Measurements from ENCODE around the gene GMCL1. TPM values are rescaled to one million over a fixed set of nuclear protein-coding genes. Genes with fewer than 3 reads are reported as not detected.

GMCL1 gene, protein sequence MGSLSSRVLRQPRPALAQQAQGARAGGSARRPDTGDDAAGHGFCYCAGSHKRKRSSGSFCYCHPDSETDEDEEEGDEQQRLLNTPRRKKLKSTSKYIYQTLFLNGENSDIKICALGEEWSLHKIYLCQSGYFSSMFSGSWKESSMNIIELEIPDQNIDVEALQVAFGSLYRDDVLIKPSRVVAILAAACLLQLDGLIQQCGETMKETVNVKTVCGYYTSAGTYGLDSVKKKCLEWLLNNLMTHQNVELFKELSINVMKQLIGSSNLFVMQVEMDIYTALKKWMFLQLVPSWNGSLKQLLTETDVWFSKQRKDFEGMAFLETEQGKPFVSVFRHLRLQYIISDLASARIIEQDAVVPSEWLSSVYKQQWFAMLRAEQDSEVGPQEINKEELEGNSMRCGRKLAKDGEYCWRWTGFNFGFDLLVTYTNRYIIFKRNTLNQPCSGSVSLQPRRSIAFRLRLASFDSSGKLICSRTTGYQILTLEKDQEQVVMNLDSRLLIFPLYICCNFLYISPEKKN
- polyA plus RNA-seq (2013, experiment 1 of 2), result 17.1 TPM
- polyA plus RNA-seq (2013, experiment 2 of 2), result 16.9 TPM

DNA sequence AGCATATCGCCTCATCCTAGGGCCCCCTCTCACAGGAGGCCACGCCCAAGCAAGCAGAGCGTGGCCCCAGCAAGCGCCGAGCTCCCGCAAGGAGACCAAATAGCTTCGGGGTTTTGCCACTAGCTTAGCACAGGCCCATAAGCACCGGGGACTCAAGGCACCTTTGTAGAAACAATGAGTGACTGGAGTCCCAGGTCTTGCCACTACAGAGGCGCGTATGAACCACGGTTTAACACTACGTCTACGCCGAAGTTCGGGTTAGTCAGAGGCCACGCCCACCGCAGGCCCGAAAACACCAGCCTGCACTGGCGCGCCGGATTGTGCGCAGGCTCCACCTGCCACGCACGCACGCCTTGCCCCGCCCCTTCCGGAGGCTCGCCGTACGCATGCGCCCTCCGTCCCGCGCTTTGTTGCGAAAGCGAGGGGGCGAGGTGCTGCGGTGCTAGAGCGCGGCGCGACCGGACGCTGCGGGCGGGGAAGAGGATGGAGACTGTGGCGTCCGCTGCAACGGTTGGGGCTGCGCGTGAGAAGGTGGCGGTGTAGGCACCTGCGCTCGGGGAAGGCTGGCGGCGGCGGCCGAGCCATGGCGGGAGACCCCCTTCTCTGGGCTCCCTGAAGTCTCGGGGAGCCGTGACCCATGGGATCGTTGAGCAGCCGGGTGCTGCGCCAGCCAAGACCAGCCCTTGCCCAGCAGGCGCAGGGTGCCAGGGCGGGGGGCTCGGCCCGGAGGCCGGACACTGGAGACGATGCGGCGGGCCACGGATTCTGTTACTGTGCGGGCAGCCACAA is at the start of gene GMCL1:
GMCL1 (plus strand) TSS at position 405 of the 789 bp plus-strand sequence; CDS start at position 638, 233 bp downstream.
- Histone ChIP-seq H3K36me3 (ENCODE audit: control insufficient read depth, insufficient read depth, low read length) (no peaks in the 10 kb centered on the region), H3K27ac (ENCODE audit: low read depth, low read length, severe bottlenecking) (peak within 1 kb of the TSS; percentile 97), H3K4me3 (ENCODE audit: extremely low read depth, insufficient read depth, low read length, poor library complexity, severe bottlenecking) (peak within 1 kb of the TSS; percentile 82), H3K4me1 (ENCODE audit: control insufficient read depth, insufficient read depth, low read length, poor library complexity, severe bottlenecking) (peaks cover 4% of the 10 kb centered on the region), H3K9me3 (ENCODE audit: control insufficient read depth, low read length) (no peaks in the 10 kb centered on the region)
- WGBS, 2 experiments (ENCODE audit: insufficient coverage in 2 of 2), result 0 to 1% methylated on average over 53 to 69 of the region's 74 CpGs

DNA sequence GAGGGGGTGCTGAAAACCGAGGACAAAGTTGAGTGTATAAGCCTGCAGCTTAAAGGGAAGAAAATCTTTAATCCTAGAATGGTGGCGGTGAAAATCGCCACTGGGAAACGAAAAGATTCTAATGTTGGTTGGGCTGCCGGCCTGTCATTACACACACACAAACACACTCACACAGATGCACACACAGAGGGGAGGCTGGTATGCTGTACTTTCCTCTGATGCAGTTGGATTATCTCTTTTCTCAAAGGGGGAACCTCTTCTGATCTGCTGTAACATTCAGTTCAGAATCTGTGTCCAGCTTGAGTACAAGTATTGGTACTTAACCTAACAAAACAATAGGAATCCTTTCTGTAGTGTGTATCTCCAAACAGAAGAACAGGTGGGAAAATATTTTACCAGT is 48.5 kb upstream of the GMCL1 start:
- Histone ChIP-seq H3K36me3 (ENCODE audit: control insufficient read depth, insufficient read depth, low read length) (no peaks in the 10 kb centered on the region), H3K27ac (ENCODE audit: low read depth, low read length, severe bottlenecking) (no peak overlapping the region), H3K4me1 (ENCODE audit: control insufficient read depth, insufficient read depth, low read length, poor library complexity, severe bottlenecking) (no peaks in the 10 kb centered on the region), H3K9me3 (ENCODE audit: control insufficient read depth, low read length) (peaks cover 7% of the 10 kb centered on the region), H3K4me3 (ENCODE audit: extremely low read depth, insufficient read depth, low read length, poor library complexity, severe bottlenecking) (no peak overlapping the region)
- 94% methylated on average over 2 of the region's 5 CpGs; no CpG with 5 or more reads in 1 of the 2 experiments for WGBS, 2 experiments (ENCODE audit: insufficient coverage in 2 of 2)

DNA sequence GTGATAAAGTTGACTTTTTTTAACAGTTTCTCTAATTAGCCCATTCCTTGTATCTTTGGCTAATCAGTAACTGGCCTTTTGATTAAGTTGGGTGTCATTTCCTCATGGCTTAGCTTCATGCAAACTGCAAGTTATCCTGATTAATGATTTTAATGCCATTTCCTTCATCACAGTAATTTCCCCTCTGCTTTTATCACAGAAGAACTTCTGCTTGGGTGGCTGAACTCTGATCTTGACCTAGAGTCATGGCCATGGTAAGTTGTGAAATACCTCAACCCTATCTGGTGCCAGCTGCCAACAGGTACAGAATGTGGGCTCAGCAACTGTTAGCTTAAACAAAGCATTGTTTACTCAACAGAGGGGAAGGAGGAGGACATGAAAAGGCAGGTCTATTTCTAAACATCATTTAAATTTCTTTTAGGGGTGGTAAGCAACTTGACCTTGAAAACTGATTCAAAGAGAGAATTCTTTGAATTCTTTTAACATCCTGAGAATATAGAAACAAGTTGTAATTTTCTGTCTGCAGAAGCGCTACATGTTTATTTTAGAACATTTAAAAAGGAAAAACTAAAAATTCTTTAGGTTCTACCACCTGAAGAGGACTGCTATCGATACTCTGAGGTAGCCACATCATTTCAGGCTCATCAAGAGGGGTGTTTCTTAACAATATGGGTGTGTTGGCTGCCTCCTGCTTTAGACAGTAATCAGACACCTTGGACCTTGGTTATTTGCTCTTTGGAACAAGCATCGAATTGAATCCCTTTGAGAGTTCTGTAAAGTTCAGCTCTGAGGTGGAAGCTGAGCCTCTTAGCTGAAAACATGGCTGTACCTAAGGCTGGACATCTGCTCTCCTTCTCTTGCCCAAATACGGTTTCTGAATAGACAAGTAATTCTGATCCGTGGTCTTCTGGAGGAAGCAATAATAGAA is 47.9 kb upstream of the GMCL1 start:
- Histone ChIP-seq H3K27ac (ENCODE audit: low read depth, low read length, severe bottlenecking) (no peak overlapping the region), H3K4me1 (ENCODE audit: control insufficient read depth, insufficient read depth, low read length, poor library complexity, severe bottlenecking) (no peaks in the 10 kb centered on the region), H3K36me3 (ENCODE audit: control insufficient read depth, insufficient read depth, low read length) (no peaks in the 10 kb centered on the region), H3K4me3 (ENCODE audit: extremely low read depth, insufficient read depth, low read length, poor library complexity, severe bottlenecking) (no peak overlapping the region), H3K9me3 (ENCODE audit: control insufficient read depth, low read length) (peaks cover 1% of the 10 kb centered on the region)
- 93 to 100% methylated on average over 2 of the region's 5 CpGs for WGBS, 2 experiments (ENCODE audit: insufficient coverage in 2 of 2)

DNA sequence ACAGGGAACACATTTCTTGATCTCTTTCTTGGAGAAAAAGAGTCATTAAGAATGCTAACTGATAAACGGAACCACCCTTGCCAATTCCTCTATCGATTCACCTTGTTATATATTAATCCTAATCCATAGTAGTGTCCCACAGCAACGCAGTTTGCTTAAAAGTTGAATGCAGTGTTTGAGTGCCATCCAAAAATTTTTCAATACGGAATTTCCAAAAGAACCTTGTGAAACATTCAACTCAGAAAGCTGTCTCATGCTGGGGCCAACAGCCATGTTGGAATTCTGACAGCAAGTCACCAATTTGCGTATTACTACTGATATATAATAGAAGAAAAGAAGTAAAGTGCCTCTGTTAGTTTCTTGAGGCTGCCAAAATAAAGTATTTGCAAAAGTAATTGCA is 45.2 kb upstream of the GMCL1 start:
- no peaks in the 10 kb centered on the region for H3K4me1 ChIP-seq (ENCODE audit: control insufficient read depth, insufficient read depth, low read length, poor library complexity, severe bottlenecking)
- WGBS, 2 experiments (ENCODE audit: insufficient coverage in 2 of 2), result 79 to 100% methylated on average over 2 to 3 of the region's 5 CpGs
- H3K36me3 ChIP-seq (ENCODE audit: control insufficient read depth, insufficient read depth, low read length), result no peaks in the 10 kb centered on the region
- no peaks in the 10 kb centered on the region for H3K9me3 ChIP-seq (ENCODE audit: control insufficient read depth, low read length)
- H3K4me3 ChIP-seq (ENCODE audit: extremely low read depth, insufficient read depth, low read length, poor library complexity, severe bottlenecking), result no peak overlapping the region
- H3K27ac ChIP-seq (ENCODE audit: low read depth, low read length, severe bottlenecking), result no peak overlapping the region

DNA sequence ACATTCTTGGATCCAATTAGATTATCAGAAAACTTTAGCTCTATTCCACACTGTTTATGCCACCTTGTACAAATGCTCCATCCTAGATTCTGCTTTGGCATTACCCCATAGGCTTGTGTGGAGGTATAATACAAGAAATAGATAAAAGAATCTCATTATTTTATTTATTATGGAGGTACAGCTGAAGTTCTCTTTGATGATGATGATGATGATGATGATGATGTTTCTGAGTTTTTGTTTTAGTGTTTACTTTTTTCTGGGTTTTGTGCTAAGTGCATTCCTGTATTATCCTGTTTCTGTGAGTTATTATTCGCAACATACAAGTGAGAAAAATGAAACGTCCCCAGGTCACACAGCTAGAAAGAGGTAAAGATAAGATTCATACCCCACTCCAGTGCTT is 44.1 kb upstream of the GMCL1 start:
- Histone ChIP-seq H3K4me3 (ENCODE audit: extremely low read depth, insufficient read depth, low read length, poor library complexity, severe bottlenecking) (no peak overlapping the region), H3K27ac (ENCODE audit: low read depth, low read length, severe bottlenecking) (no peak overlapping the region), H3K4me1 (ENCODE audit: control insufficient read depth, insufficient read depth, low read length, poor library complexity, severe bottlenecking) (peaks cover 11% of the 10 kb centered on the region), H3K9me3 (ENCODE audit: control insufficient read depth, low read length) (no peaks in the 10 kb centered on the region), H3K36me3 (ENCODE audit: control insufficient read depth, insufficient read depth, low read length) (no peaks in the 10 kb centered on the region)
- 93 to 100% methylated on average over 2 of the region's 2 CpGs for WGBS, 2 experiments (ENCODE audit: insufficient coverage in 2 of 2)

DNA sequence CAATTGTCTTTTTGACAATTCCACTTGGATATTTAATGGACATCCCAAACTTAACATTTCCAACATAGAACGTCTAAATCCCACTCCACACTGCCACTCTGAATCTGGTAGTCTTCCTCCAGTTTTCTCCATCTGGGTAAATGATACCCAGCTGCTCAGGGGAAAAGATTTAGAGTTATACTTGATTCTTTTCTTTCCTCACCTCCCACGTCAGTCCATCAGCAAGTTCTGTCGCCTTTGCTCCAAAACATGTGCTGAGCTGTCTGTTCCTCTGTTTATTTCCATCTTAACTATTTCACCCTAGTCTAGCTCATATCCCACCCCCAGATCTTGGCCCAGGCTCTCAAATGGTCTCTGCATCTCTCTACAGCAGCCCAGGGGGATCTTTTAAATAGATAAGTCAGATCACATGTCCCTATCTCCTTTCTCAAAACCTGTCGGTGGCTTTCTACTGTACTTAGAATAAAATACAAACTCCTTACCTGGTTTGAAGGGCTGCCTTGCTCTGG is 43.4 kb upstream of the GMCL1 start:
- no peaks in the 10 kb centered on the region for H3K36me3 ChIP-seq (ENCODE audit: control insufficient read depth, insufficient read depth, low read length)
- no peak overlapping the region for H3K4me3 ChIP-seq (ENCODE audit: extremely low read depth, insufficient read depth, low read length, poor library complexity, severe bottlenecking)
- 85 to 100% methylated on average over 1 to 3 of the region's 4 CpGs for WGBS, 2 experiments (ENCODE audit: insufficient coverage in 2 of 2)
- no peaks in the 10 kb centered on the region for H3K9me3 ChIP-seq (ENCODE audit: control insufficient read depth, low read length)
- peaks cover 18% of the 10 kb centered on the region for H3K4me1 ChIP-seq (ENCODE audit: control insufficient read depth, insufficient read depth, low read length, poor library complexity, severe bottlenecking)
- H3K27ac ChIP-seq (ENCODE audit: low read depth, low read length, severe bottlenecking), result no peak overlapping the region

DNA sequence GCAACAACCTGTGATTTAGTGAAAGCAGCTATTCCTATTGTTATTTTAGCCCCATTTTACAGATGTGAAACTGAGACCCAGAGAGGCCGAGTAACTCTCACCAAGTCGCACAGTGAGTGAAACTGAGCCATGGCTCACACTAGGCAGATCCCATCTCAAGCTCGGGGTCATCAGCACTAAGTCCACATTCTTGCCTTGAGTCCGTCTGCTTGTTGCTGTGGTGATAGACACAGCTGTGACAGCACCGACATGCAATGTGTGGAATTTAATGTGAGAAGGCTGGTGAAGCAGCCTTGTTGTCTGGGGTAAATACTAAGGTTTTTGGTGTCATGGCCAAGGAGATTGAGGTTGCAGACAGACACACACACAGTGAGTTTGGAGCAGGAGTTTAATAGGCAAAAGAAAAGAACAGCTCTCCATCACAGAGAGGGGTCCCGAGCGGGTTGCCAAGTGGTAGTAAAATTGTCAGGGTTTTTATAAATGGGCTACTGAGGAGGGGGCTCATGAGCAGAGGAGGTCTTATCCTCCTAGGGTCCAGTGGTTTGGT is 40.2 kb upstream of the GMCL1 start:
- peak overlapping the region; percentile 99 for H3K27ac ChIP-seq (ENCODE audit: low read depth, low read length, severe bottlenecking)
- H3K4me3 ChIP-seq (ENCODE audit: extremely low read depth, insufficient read depth, low read length, poor library complexity, severe bottlenecking), result no peak overlapping the region

DNA sequence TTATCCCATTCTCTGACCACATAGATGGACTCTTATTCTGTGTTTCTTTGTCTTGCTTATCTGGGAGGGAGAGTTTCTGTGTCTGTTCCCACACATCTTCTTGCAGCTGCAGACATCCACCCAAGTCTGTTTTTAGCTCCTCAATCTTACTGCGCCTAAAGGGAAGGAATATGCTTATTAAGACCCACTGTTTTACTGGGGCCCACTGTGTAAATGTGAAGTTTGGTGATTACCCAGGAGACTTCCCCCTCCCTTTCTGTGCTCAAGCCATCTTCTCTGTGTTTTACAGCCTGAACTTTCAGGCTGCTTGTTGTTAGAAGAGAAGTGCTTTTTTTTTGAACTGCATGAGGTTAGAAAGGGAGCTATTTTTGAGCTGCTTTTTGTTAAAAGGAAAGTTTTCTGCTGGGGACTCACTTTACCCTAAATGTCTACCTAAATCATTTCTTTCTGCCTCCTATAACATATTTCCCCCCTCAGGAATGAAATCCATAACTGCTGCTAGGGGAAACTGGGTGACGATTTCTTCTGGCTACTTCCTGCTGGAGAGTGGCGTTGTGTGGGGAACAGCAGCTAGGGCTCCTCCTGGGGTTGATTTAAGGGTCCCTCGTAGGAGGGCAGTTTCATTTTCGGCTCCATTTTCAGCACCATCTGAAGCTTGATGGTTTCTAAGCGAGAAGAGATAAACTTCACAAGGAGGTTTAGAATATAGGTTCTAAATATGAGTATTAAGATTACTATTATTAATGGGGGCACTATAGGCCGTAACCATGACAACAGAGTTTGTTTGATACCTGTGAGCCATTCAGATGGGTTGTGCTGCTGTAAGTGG is 39.5 kb upstream of the GMCL1 start:
- Histone ChIP-seq H3K36me3 (ENCODE audit: control insufficient read depth, insufficient read depth, low read length) (no peaks in the 10 kb centered on the region), H3K9me3 (ENCODE audit: control insufficient read depth, low read length) (no peaks in the 10 kb centered on the region), H3K4me3 (ENCODE audit: extremely low read depth, insufficient read depth, low read length, poor library complexity, severe bottlenecking) (no peak overlapping the region), H3K4me1 (ENCODE audit: control insufficient read depth, insufficient read depth, low read length, poor library complexity, severe bottlenecking) (peaks cover 18% of the 10 kb centered on the region), H3K27ac (ENCODE audit: low read depth, low read length, severe bottlenecking) (peak overlapping the region; percentile 99)
- WGBS, 2 experiments (ENCODE audit: insufficient coverage in 2 of 2), result 42 to 75% methylated on average over 4 of the region's 7 CpGs

More for the DNA sequence above, 40.2 kb upstream of the GMCL1 start:
- no peaks in the 10 kb centered on the region for H3K9me3 ChIP-seq (ENCODE audit: control insufficient read depth, low read length)
- peaks cover 18% of the 10 kb centered on the region for H3K4me1 ChIP-seq (ENCODE audit: control insufficient read depth, insufficient read depth, low read length, poor library complexity, severe bottlenecking)
- H3K36me3 ChIP-seq (ENCODE audit: control insufficient read depth, insufficient read depth, low read length), result no peaks in the 10 kb centered on the region
- 61 to 100% methylated on average over 2 to 5 of the region's 7 CpGs for WGBS, 2 experiments (ENCODE audit: insufficient coverage in 2 of 2)

DNA sequence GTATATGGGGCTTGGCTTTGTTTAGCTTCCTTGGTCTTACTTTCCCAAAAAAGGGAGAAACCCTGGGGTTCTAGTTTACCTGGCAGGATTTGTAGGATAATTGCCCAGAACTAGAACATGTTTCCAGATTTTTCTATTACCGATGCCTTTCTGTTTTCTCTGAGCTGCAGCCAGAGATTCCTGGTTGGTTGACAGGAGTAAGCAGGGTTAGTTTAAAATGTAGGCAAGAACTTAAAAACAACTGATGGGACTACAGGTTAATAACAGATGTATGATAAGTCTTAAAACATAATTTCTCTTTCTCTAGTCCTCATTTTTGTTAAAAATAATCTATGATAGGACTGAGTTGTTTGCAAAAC is 38.9 kb upstream of the GMCL1 start:
- 100% methylated on average over 1 of the region's 1 CpG; no CpG with 5 or more reads in 1 of the 2 experiments for WGBS, 2 experiments (ENCODE audit: insufficient coverage in 2 of 2)
- no peak overlapping the region for H3K4me3 ChIP-seq (ENCODE audit: extremely low read depth, insufficient read depth, low read length, poor library complexity, severe bottlenecking)

More for the DNA sequence above, 38.9 kb upstream of the GMCL1 start:
- Histone ChIP-seq H3K36me3 (ENCODE audit: control insufficient read depth, insufficient read depth, low read length) (no peaks in the 10 kb centered on the region), H3K4me1 (ENCODE audit: control insufficient read depth, insufficient read depth, low read length, poor library complexity, severe bottlenecking) (peaks cover 18% of the 10 kb centered on the region), H3K9me3 (ENCODE audit: control insufficient read depth, low read length) (no peaks in the 10 kb centered on the region), H3K27ac (ENCODE audit: low read depth, low read length, severe bottlenecking) (peak overlapping the region; percentile 99)
